CD4-positive, alpha-beta T cell treated with Interleukin-6 at 100 ng/mL for 8 hours (primary cell): ENCODE data around the gene RNF144A.

Experiments
- DNase-seq: peaks from one replicate; pipeline ENCODE4 v3.0.0-alpha.2; 2020; ENCODE audit warnings: mixed read lengths, low spot score

Gene RNF144A

DNA sequence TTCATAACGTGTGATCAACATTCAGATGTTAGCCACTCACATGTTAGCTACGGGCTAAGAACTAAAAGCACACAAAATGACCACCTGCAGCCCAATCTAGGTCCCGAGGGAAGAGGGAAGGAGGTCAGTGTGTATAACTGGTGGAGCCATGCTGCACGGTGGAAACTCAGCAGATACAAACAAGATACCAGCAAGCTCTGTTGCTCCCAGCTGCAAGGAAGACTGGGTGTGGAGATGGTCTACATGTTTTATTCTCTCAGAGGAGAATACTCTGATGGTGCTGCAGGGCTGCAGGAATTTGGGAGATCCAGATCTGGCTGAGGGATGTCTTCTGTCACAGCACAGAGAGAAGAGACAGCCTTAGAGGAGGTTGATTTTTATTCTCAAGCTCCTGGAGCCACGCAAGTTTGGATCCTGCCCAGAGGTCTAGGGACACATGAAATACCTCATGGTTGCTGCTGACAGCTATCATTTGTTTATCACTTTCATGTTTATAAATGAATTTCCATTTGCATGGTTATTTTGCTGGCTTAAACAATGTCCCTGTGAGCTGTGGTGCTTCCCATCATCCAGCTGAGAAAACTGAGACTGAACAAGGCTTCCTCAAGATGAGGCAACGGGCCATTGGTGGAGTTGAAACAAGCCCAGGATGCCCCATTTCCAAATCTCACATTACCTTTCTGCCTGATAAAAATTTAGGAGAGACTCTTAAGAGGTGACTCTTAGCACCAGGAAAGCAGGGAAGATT is 30.9 kb downstream of the RNF144A start:
- DNase-seq: no peak

DNA sequence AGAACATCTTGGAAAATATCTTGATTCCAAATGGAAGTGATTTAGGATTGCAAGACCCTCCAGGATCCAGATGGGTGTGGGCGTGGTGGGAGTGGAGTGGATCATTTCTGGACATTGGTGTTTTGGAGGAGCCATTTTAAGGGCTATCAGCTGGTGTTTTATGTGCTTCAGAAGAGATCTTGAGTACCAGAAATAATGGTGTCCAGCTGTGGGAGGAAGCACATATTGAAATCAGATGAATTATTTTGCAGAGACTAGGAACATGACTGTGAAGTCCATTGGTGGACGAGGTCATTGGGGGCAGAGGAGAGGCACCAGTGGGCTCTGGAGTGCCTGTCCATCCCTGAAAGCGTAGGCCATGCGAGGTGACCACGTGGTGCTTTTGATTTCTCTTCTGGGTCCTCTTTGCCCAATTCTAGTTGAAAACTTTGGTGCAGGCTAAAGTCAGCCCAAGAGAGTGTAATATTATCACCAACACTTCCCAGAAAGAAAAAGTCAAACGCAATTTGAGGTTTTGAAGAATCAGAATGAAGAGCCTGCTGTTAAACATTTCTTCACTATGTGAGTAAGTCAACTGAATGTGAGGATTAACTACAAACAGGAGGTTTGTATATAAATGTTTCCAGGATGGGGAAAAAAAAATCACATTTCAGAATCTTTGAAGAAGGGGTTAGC is 31.6 kb downstream of the RNF144A start:
- no peak for DNase-seq

DNA sequence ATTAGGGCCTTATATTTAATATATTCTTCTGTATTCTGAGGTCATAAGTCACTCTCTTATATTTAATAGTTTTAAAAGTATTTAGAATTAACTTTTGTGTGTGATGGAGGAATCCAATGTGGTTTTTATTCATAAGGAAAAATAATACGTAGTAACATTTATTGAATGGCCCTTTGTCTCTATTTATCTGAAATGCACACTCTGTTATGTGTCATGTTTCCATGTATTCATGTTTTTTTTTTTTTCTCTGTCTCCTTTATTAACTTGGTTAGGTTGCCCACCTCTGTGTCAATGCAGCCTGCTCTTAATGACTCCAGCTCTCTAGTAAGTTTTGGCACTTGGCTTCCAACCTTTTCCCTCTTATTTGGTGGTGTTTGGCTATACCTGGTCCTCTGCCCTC is 33.8 kb downstream of the RNF144A start:
- no peak for DNase-seq

DNA sequence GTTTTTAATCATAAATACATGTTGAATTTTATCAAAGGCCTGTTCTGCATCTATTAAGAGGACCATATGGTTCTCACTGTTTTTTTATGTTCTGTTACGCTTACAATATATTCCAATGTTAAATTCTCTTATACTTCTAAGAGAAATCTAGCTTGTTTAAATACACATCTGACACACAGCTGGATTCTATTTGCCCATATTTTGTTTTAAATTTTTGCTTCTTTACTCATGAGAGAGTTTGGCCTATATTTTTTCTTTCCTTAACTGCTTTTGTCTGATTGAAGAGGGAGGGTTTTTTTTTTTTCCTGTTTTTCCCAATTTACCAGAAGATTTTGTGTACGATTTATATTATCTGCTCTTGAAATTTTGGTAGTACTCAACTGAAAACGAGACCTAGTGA is 34.9 kb downstream of the RNF144A start:
- no peak for DNase-seq

DNA sequence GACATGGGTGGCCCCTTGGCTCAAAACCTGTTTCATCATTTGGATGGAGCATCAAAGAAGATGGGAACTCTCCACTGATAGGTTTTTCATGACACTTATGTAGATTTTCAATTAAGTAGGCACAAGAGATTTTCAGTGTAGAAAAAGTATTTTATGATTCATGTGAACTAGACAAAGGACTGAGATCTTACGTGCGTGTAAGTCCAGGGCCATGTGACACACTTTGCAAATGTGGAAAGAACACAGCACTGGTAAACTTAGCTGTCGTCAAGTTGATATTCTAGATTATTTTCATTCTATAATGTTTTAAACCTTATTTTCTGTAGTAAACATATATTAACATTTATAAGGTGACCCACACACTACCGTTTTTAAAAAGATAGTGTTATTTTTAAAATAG is 37.4 kb downstream of the RNF144A start:
- DNase-seq: no peak

DNA sequence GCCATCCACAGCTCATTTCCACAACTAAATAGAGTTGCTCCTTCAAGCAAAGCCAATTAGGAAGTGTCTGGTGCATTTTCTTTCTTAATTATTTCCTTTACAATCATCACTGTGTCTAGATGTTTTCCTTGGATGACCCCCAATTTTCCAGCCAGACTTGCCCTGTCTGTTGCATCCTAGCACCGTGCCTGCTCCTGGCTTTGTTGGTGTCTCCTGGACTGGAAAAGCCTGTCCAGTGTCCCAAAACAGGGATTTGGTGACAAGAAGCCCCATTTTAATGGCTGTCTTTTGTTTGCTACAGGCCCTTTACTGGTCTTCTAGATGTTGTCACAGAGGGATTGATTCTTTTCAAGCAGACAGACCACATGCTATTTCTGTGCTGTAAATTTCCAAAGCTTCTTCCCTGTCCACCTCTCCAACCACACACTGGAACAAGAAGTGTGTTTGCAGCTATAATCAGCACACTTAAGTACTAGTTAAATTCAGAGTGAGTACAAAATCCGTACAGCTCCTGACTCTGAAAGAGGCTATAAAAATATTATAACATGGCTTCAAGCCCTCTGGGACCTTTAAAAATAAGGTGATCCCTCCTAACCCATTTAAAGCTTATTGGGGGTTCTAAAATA is 38.4 kb downstream of the RNF144A start:
- no peak for DNase-seq

DNA sequence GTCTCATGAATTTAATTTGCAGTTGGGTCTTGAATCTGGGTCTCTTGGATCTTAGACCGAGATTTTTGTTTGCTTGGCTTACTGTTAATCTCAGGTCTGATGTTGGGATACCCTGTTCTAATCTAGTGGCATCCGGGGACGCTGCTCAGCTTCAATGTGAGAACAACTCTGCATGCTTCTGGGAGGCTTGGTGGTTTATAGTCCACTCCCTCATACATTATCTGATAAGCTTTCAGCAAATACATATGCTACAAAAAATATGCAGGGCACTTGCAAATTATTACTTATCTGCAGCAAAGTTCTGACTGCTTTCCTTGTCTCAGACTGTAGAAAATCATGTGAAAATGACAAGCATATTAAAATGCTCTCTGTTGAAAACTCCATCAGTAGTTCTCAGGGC is 39.4 kb downstream of the RNF144A start:
- DNase-seq: no peak

DNA sequence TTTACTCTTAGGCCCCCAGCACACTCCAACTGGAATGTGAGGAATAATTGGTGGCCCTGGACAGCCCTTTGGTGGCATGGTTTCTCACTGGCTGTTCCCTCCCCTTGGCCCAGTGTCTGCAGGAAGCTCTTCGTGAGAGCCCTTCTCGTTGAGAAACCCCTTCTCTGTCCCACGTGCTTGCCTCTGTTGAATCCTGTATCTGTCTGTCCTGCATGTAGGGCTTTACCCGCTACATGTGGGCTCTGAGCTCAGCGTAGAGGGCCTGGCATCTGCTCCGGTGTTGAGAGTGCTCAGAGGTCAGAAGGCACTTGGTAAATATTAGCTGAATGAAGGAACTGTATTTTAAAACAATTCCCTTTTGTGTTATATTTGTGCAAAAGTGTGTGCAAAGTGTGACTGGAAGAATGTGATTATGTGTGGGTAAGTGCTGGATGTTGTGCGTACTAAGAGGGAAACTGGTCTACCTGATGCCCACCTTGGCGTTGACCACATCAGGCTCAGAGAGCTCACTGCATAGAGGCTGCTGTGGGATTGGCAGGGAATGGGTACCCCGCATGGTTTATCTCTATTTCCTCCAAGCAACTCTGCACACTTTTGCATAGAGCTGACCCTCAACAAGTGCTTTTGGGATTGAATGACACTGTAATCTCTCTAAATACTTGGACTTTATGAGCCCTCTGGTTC is 40.0 kb downstream of the RNF144A start:
- DNase-seq: no peak

DNA sequence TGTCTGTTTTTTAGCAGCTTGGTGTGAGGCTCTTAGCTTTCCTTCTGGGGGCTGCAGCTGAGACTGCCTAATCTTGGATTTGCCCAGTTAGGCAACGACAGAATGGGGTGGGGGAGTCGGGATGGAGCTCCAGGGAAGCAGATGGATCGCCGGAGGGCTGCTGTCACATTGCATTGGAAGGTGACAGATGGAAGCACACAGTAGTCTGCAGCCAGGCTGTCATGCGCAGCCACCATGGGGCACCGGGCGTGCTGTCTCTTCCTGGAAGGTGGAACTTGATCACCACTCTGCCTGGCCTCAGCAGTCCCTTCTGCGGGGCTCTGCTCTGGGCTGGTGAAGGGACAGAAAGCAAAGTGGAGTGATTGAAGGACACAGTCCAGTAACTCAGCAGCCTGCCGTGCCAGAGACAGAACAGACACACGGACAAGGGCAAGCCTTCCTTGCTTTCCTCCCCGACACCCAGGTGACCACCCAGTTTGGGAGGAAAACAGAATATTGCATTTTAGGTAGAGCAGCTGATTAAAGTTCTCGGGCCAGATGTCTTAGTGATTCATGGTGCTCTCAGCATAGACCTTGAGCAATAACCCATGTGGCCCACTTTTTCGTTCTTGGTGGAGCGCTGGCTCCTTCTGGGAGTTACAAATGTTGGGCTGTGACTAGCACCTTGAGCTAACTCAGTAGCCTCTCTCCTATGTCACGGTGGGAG is 40.9 kb downstream of the RNF144A start:
- DNase-seq: no peak

DNA sequence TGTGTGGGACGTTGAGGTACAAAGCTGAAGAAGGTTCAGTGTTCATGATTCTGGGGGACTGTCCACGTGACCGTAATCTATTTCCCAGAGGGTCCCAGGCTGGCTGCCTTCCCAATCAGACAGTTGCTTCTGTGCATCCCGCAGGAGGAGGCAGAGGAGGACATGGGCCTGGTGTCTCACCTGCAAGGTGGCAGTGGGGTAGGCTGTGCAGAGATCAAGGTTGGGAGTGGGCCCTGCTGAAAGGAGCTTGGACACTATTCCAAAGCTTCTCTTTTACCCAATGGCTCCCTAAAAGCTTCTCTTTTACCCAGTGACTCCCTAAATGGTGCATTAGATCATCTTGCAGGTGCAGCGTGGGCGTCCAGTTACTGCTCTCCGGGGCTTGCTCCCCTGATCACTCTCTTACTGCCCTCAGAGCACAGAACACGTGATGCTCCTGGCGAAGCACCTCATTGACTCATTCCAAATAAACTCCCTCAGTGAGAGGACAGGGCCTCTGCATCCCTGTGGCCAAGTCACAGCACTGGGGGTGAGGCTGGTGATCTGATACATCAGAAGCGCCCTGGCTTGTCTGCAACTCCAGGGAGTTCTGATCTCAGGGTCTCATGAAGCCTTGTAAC is 41.5 kb downstream of the RNF144A start:
- DNase-seq: no peak

DNA sequence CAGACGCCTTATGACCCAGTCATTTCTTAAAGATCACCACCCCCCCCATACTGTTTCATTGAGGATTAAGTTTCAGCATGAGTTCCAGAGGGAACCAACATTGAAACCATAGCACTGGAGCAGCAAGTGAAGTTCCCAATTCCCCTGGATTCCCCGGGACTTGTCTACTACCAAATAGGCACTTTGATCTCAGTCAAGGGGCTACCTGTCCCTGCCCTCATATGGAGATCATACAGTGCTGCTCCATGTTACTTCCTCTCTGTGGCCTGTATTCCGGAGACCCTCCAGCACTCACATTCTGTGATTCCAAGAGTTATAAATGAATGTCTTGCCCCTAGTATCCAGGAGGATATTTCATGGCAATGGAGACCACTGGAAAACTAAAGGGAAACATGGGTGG is 42.5 kb downstream of the RNF144A start:
- DNase-seq: no peak

DNA sequence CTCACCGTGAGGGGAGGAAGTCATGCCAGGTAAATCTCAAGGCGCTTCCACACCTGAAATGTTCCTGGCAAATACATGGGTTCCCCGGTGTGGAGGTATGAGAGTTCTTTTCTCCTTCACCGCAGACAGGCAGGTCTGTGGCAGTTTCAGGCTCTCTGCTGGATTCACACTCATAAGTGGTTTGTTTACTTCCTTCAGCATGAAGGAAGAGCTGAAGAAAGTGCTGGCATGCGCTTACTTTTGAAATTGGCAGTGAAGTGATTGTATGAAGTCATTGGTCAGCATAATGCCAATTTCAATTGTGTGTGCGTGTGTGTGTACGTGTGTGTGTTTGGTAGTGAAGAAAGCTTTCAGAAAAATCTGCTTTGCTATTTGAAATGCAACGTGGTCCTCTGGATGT is 43.4 kb downstream of the RNF144A start:
- DNase-seq: no peak

DNA sequence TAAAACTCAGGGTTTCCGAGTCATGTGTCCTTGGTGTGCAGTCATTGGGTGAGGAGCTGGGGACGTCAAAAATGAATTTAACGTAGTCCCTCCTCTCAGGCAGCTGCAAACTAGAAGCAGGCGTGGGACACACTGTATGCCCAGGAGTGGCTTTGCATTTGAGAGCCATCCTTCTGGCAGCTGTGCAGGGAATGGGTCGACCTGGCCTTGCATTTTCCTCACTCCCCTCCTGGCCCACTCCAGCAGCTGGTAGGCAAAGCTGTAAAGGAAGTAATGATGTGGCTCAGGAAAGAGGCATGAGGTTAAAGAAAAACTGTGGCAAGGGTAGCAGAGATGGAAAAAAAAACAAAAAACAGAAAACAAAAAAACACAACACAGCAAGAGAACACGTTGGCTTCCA is 46.5 kb downstream of the RNF144A start:
- no peak for DNase-seq

DNA sequence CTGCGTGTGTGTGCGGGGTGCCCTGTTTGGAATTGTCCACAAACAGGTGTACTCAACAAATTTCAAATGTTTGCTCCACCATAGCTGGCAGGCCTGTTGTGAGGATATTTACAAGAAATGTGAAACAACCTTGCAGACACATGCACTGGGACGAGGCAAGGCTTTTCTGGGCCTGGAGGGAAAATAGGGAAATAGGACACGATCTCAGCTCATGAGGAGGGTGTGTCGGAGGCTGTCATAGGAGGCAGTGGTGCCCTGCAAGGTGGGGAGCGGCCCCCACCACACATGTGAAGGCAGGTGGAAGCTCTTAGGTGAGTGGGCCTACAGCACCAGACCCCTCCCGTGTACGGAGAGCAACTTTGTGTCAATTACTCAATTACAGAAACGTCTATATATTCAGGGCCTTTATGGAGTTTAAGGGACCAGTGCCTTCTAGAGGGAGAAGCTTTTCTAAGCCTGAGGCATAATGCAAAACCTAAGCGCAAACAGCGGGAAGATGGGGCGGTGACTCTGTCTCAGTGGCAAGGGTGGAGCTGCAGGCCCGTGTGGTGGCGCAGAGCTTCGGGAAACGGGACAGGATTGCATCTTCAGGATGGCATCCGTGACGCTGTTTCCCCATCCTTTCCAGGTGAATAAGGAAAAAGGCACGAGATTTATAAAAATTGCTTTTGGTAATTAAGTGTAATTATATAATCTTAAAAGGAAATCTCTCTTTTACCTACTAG is 48.0 kb downstream of the RNF144A start:
- DNase-seq: no peak

DNA sequence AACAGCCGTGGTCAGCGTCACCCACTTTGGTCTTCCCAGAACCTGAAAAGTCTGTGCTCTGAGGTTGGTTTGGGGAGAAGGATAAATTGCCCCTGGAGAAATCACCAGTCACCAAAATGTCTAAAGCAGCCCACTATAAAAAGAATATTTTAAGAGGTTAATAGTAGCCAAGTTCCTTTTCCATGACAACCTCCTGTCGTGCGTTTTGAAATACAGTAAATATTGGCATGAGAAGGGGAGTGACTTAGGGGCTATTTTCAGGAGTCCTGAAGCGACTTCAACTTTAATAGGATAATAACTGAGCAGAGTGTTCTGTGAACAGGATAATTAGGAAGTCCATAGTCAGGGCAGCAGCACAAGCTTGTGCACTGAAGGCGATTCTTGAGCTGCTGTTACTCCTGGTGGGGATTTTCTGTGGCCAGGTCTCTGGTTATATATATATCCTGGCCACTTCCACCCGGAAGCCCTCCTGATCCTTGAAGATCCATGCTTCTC is 49.3 kb downstream of the RNF144A start:
- no peak for DNase-seq

DNA sequence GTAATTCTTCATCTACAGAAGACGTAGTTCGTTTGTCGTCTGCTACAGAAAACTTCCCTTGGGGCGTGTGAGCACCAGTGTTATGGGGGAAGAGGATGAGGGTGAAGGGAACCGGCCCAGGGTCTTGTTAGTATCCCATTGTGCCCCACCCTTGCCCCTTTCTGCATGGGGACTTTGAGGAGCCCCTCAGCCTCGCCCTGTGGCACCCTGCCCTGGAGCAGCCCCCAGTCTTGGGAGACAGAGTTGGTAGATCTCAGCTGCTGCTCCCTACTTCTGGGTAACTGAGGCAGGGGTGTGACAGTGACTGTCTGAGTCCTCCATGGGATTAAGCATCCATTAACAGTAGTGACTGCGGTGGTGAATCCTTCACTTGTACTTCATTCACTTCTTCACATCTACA is 50.1 kb downstream of the RNF144A start:
- DNase-seq: no peak

DNA sequence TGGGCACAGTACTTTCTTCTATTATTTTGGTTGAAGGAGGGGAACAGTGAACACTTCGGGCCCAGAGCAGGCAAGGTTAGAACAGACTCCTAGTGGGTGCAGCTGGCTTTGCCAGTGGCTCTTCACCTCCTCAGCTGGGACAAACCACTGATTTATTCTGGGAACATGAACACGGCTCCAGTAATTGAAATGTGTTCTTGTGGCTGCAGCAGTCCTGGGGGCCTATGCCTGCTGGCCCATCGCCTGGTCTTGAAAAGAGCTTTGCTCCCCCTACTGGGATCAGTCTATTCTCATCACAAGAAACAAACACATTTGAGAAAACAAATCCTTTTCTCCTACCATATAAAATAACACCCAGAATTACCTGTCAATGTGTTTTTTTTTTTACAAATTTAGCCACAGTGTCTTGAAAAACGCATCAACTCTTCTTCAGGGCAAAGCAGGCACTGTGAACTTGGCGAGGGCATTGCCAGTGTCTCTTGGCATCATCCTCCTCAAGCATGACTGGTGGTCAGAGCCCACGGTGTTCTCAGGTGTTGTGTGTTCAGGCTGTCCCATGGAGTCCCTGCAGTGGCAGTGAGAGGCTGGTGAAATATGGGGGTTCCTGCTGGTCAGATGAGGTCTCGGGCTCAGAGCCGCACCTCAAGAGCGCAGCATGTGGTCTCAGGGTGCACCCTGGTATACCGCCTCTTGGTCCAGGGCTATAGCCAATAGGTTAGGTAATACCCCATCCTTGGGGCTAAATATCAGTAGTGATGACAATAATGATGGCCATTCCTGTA is 51.3 kb downstream of the RNF144A start:
- no peak for DNase-seq

DNA sequence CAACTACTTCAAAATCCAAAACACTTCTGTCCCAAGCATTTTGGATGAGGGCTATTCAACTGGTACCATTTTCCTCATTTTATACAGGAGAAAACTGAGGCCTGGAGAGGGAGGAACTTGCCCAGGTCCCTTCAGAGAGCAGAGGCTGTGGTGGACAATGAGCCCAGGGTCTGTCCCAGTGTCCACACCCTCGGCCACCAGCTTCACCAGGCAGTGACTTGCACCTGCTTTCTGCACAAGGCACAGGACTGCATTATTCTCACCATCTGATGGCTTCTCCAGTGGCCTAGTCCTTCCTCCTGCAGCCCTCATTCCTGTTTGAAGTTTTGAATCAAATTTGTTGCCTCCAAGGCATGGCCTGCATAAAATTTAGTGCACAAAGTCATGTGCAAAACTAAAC is 53.3 kb downstream of the RNF144A start:
- DNase-seq: no peak

DNA sequence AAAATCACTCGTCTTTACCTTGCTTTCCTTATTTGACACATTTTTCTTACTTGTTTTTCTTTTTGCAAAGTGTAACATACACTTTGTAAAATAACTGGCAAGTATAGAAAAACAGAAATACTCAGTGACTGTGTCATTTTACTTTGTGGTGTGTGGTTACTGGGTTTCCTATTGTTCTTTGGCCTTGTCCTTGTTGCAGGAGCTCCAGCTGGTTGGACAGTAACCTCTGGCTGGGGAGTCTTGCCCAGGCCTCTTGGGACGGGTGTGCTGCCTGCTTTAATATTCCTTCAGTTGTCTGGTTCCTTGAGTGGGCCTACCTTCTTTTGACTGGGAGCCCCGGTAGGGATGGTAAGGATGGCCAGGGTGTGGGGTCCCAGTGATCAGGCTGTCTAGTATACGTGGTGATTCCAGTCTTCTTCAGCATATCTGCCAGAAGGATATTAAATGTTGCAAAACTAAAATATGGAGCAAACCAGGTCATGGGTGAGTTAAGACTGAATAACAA is 53.8 kb downstream of the RNF144A start:
- no peak for DNase-seq

DNA sequence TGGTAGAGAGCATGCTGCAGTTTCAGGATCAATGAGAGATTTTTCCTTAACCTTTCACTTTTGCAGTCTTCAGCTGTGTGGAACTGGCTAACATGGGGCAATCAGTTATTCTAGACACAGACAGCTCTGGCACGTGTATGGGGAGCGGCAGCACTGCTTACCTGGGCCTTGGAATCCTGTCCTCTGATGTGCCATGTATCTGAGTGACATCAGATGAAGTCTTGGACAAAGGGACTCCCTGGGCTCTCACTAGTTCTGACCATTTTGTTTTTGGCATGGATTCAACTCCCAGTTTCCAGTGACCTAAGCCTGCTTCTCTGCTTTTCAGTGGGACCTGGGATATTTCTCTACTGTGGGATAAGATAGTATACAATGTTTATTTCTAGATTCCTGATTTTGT is 54.3 kb downstream of the RNF144A start:
- DNase-seq: no peak
